Measurements from ENCODE around the gene CFD. TPM values are rescaled to one million over a fixed set of nuclear protein-coding genes. Genes with fewer than 3 reads are reported as not detected.
A peak's percentile ranks its signal among the peaks of the same experiment; 100 is the strongest.

CFD gene
- total RNA-seq, 1 experiment from 2014 or later: 1.7 TPM

GRCh38 chr19:824885-825284 lies 34.6 kb upstream of the CFD start (continued):
- no peak for TF ChIP-seq FOXP4 (CRISPR knock-in tag; IDR thresholded peaks at IDR 0.05)
- TF ChIP-seq FOXJ3 (CRISPR knock-in tag; IDR thresholded peaks at IDR 0.05; ENCODE audit: borderline replicate concordance): no peak
- TF ChIP-seq ARID4B (CRISPR knock-in tag; IDR thresholded peaks at IDR 0.05; ENCODE audit: borderline replicate concordance): no peak

- Mint-ChIP-seq H3K4me3 (no peak overlapping the region), H3K9me3 (no peaks in the 10 kb centered on the region), H3K27ac (no peak overlapping the region), H3K4me1 (peaks cover 7% of the 10 kb centered on the region), H3K27me3 (ENCODE audit: low read depth) (no peaks in the 10 kb centered on the region), H3K36me3 (no peaks in the 10 kb centered on the region)
- POLR2A ChIA-PET: no interaction called here
- no peak for DNase-seq (ENCODE audit: low spot score)
- CTCF ChIA-PET: no interaction called here
- ATAC-seq: no peak
- peak; percentile 57; the same call in 1 of the 2 replicates for TF ChIP-seq ZNF121 (CRISPR knock-in tag; IDR thresholded peaks at IDR 0.05)
- TF ChIP-seq FOXK1 (CRISPR knock-in tag; IDR thresholded peaks at IDR 0.05): no peak
- TF ChIP-seq PREB (CRISPR knock-in tag; IDR thresholded peaks at IDR 0.05; ENCODE audit: borderline replicate concordance): no peak
These were observed 33.4 kb upstream of the CFD start for GRCh38 chr19:825897-826644.

GRCh38 chr19:827314-827709 lies 32.2 kb upstream of the CFD start:
- Mint-ChIP-seq H3K9me3 (no peaks in the 10 kb centered on the region), H3K4me1 (peaks cover 7% of the 10 kb centered on the region), H3K4me3 (no peak overlapping the region), H3K27ac (no peak overlapping the region), H3K36me3 (no peaks in the 10 kb centered on the region), H3K27me3 (ENCODE audit: low read depth) (no peaks in the 10 kb centered on the region)
- POLR2A ChIA-PET: no interaction called here
- DNase-seq (ENCODE audit: low spot score) (no peak), ATAC-seq (no peak)
- CTCF ChIA-PET: no interaction called here
- TF ChIP-seq ZNF416 (CRISPR knock-in tag; IDR thresholded peaks at IDR 0.05) (no peak), ZNF263 (CRISPR knock-in tag; IDR thresholded peaks at IDR 0.05; ENCODE audit: low read depth) (no peak), TP53 (CRISPR knock-in tag; IDR thresholded peaks at IDR 0.05) (no peak), CTCF (IDR thresholded peaks at IDR 0.05) (no peak), ZNF532 (CRISPR knock-in tag; IDR thresholded peaks at IDR 0.05; ENCODE audit: borderline replicate concordance) (no peak), STAT6 (CRISPR knock-in tag; conservative IDR thresholded peaks at IDR 0.05; ENCODE audit: low read depth) (no peak), NR1H2 (CRISPR knock-in tag; IDR thresholded peaks at IDR 0.05) (no peak), MLX (CRISPR knock-in tag; IDR thresholded peaks at IDR 0.05) (no peak)

Data from WTC11 (cell line).